Retina (tissue), 1 donor: Measurements from ENCODE around the gene SCN7A.
"Not testable (repeated sequence)": the region's sequence is repeated elsewhere in the genome, so short reads cannot be mapped to it uniquely, and the experiment has no call there.

ENCODE experiments used
- DNase-seq: peaks from one replicate; pipeline ENCODE4 v3.0.0-alpha.2; 2016

SCN7A gene

DNA sequence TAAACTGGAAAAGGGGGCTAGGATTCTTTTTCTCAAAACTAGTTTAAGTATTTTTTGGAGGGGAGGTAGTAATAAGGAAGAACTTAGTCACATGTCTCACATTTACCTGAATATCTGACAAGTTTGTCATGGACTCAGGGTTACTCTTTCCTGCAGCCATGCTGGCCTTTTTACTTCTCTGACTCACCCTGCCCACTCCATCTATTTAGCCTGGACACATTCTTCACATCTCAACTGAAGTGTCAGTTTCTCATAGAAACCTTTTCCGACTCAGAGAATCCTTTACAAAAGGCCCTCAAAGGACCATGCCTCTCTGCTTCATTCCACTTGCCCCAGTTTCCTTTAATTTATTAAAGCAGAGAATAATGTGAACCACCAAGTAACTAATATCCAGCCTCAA lies 42.6 kb downstream of the SCN7A start:
- no peak for DNase-seq

- no peak for DNase-seq
Observed at GRCh38 chr2:166449439-166449838, 44.6 kb downstream of the SCN7A start.

DNA sequence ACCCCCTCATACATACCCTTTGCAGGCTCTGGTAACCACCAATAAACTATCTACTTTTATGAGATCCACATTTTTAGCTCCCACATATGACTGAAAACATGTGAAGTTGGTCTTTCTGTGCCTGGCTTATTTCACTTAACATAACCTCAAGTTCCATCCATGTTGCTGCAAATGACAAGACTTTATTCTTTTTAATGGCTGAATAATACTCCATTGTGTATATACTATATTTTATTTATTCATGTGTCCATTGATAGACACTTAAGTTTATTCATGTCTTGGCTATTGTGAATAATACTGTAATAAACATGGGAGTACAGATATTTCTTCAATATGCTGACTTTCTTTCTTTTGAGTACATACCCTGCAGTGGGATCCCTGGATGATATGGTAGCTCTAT lies 45.9 kb downstream of the SCN7A start:
- DNase-seq, result no peak

- no peak for DNase-seq
Observed at GRCh38 chr2:166444306-166444705, 49.7 kb downstream of the SCN7A start.

DNA sequence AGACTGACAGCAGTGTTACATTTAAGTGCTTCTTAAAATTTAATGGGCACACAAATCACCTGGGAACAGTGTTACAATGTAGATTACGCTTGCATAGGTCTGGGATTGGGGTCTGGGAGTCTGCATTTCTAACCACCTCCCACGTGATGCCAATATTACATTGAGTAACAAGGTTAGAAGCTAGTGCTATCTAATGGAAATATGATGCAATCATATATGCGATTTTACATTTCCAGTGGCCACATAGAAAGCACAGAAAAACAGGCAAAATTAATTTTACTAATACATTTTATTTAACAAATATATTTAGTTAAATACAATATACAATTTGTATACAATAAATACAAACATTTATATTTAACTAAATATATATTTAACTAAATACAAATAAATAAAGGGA lies 53.7 kb downstream of the SCN7A start:
- no peak for DNase-seq

GRCh38 chr2:166439078-166439477 lies 55.0 kb downstream of the SCN7A start:
- no peak for DNase-seq

- no peak for DNase-seq
Observed at GRCh38 chr2:166436976-166437375, 57.1 kb downstream of the SCN7A start.

DNA sequence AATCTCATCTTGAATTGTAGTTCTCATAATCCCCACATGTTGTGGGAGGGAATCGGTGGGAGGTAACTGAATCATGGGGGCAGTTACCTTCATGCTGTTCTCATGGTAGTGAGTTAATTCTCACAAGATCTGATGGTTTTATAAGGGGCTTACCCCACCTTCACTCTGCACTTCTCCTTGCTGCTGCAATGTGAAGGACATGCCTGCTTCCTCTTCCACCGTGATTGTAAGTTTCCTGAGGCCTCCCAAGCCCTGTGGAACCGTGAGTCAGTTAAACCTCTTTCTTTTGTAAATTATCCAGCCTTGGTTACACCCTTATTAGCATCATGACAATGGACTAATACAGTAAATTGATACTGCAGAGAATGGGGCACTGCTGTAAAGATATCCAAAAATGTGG lies 57.9 kb downstream of the SCN7A start:
- no peak for DNase-seq

- DNase-seq, result no peak
Observed at GRCh38 chr2:166434491-166434890, 59.6 kb downstream of the SCN7A start.

DNA sequence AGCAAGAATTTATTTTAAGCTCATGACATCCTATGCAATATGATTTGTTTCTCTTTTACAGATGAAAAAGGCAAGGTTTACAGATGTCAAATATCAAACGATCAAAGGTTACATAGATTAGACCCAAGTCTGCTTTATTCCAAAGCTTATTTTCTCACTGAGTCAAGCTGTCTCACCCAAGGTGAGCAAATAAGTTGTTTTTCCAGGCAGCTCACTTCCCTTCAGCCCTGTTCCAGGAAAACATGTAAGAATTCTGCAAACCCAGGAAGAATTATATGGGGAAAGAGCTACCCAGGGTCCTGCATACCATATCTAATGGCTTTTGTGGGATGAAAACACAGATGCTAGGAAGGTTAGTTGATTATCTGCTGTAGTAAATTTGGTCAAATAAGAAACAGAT lies 60.6 kb downstream of the SCN7A start:
- DNase-seq, result no peak

GRCh38 chr2:166432331-166432730 lies 61.7 kb downstream of the SCN7A start:
- DNase-seq, result no peak

DNA sequence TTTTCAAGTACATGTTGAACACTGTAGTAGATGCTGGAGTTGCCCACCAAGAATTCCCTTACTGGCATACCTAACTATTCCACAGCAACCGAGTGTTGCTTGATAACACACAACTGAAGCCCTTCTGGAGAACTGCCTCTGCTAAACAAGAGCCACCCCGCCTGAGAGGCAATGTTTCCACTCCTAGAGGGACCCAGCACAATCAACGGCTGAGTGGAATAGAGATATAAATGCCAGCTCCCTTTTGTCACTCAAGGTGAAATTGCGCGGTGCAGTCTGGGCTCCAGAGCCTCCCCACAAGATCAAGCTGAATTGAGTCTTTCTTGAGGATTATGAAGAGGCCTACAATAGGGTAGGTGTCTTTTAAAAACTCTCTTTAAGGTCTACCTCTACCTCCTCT lies 69.2 kb downstream of the SCN7A start:
- no peak for DNase-seq

- no peak for DNase-seq
Observed at GRCh38 chr2:166419616-166419934, 74.5 kb downstream of the SCN7A start.

GRCh38 chr2:166418853-166419615 lies 75.0 kb downstream of the SCN7A start:
- no peak for DNase-seq

DNA sequence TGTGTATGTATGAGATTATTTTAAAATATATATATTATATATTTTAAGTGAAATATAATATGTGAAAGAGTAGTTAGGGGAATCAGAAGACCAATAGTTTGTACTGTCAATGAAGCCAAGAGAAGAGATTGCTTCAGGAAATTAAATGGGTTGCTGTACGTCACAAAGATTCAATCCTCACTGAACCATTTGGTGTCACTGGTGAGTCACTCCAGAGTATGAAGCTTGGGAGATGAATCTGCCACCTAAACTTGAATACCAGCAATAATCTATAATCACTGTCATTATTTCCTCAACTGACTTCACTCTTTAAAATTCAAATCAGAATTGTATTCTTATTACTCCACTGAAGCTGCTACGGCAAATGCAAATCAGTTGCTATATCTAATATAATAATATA lies 76.4 kb downstream of the SCN7A start:
- DNase-seq, result no peak

GRCh38 chr2:166413255-166413654 lies 80.8 kb downstream of the SCN7A start:
- DNase-seq, result no peak

GRCh38 chr2:166411473-166412230 lies 82.4 kb downstream of the SCN7A start:
- DNase-seq, result no peak

GRCh38 chr2:166410828-166411472 lies 83.1 kb downstream of the SCN7A start:
- no peak for DNase-seq

DNA sequence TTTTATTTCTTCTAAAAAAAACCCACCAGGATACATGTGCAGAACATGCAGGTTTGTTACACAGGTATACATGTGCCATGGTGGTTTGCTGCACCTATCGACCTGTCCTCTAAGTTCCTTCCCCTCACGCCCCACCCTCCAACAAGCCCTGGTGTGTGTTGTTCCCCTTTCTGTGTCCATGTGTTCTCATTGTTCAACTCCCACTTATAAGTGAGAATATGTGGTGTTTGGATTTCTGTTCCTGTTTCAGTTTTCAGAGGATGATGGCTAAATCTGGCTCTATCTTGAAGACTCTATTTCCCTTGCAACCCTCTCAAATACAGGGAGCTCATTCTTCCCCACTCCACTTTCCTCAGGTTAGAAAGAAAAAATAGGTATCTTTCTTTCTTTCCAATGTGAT lies 86.3 kb downstream of the SCN7A start:
- DNase-seq, result not testable (repeated sequence)

DNA sequence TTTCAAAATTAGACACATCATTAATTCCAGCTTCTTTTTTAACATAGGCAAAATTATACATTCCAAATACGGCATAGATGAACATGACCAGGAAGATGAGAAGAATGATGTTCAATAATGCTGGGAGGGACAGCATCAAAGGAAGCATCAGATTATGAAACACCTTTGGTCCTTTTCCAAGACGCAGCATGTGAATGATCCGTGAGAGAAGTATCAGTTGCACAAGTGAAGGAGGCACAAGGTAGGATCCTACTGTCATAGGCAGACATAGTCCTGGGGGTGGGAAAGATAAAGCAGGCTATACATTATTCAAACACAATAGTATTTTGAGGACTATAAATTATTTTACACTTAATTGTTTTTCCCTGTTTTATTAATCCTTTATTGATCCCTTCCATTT lies 87.7 kb downstream of the SCN7A start:
- DNase-seq, result no peak

GRCh38 chr2:166405569-166405926 lies 88.5 kb downstream of the SCN7A start:
- no peak for DNase-seq

DNA sequence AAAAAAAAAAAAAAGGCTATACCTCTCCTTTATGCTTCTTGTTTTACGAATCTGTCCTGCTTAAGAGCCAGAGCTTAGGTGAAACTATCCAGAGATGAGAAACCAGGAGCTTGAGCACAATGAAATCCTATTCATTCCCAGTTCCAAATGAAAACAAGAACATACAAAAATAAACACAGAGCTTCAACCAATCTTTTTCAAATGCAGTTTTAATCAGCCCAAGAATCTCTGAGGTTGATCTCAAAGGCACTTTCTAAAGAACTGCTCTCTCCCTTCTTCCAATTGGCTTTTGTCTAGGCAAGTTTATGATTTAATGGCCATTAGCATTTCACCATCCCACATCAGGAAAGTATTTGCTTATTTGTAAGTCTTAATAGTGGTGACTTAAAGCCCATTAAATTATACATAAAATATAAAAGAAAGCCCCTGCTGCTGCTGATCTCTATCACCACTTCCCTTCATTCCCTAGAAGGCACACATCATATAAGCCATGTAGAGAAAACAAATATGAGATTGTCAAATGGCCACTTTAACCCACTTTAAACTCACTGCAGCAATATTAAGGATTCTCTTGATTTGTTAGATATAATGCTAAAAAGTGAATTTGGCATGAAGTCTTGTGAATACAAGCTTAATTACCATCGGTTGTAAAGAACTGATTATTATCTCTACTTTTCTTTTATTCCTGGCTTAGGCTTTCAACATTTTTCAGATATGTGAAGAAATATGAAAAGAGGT lies 89.0 kb downstream of the SCN7A start:
- DNase-seq, result no peak

DNA sequence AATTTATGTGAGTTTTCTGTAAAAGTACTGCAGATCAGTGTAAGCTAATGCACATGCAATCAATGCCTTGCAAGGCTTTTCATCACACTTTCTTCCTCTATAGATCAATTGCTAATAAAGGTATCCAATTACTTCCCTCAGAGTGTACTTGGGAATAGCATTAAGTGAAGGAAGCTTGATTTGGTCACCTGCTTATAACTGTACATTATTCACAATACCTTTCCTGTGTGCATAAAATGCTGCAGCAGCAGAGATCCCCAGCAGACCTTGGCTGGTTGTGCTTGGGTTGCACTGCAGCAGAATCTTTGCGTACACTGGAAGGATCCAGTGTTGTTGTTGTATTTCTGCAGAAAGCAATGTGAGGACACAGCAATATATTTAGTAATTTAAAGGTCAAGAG lies 99.8 kb downstream of the SCN7A start:
- DNase-seq, result no peak

DNA sequence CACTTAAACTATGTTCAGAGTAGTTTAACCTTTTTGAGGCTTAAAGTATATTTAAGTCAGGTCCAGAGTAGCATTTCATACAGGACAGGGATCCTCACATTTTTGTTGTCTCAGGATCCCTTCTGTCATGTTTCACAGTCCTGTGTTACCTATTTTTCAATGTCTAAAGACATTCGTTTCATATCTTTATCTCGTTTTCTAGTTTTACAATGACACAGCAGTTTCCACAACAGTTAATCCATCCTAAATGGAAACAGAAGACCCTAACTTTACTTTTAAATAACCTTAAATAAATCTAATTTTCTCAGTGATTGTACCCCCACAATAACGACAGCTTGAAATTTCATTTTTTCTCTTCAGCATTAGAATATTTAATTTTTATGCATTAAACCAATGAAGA lies 101.0 kb downstream of the SCN7A start:
- DNase-seq, result no peak
